GM18502 (cell line): ENCODE results near the gene MBOAT2.
"Not testable (repeated sequence)": the region's sequence is repeated elsewhere in the genome, so short reads cannot be mapped to it uniquely, and the experiment has no call there.

Source experiments
- ATAC-seq: cut with Tn5 transposase; IDR thresholded peaks from one replicate; pipeline ENCODE4 v1.9.1; 2021; ENCODE audit warnings: mild to moderate bottlenecking; ENCODE audit not compliant: unreplicated experiment, poor library complexity

Gene MBOAT2

GRCh38 chr2:8994386-8994785, 9.1 kb downstream of the MBOAT2 start:
- ATAC-seq = no peak

- no peak for ATAC-seq
Measured at GRCh38 chr2:8993902-8994278, 9.6 kb downstream of the MBOAT2 start.

- ATAC-seq = no peak
Measured at GRCh38 chr2:8993196-8993901, 10.1 kb downstream of the MBOAT2 start.

GRCh38 chr2:8992643-8993042, 10.8 kb downstream of the MBOAT2 start:
- ATAC-seq = no peak

- ATAC-seq = no peak
Measured at GRCh38 chr2:8989536-8990079, 13.9 kb downstream of the MBOAT2 start.

- ATAC-seq = no peak
Measured at GRCh38 chr2:8987410-8987809, 16.1 kb downstream of the MBOAT2 start.

- peak; percentile 61 for ATAC-seq
Measured at GRCh38 chr2:8986327-8986976, 17.0 kb downstream of the MBOAT2 start.

GRCh38 chr2:8985561-8986326, 17.7 kb downstream of the MBOAT2 start:
- no peak for ATAC-seq

GRCh38 chr2:8984855-8985254, 18.6 kb downstream of the MBOAT2 start:
- no peak for ATAC-seq

GRCh38 chr2:8984157-8984556, 19.3 kb downstream of the MBOAT2 start:
- no peak for ATAC-seq

GRCh38 chr2:8983571-8983970, 19.9 kb downstream of the MBOAT2 start:
- ATAC-seq = no peak

- ATAC-seq = no peak
Measured at GRCh38 chr2:8981876-8982275, 21.6 kb downstream of the MBOAT2 start.

GRCh38 chr2:8980096-8980495, 23.4 kb downstream of the MBOAT2 start:
- no peak for ATAC-seq

GRCh38 chr2:8977758-8978157, 25.7 kb downstream of the MBOAT2 start:
- ATAC-seq = no peak

- no peak for ATAC-seq
Measured at GRCh38 chr2:8976442-8977259, 26.8 kb downstream of the MBOAT2 start.

GRCh38 chr2:8974016-8974415, 29.5 kb downstream of the MBOAT2 start:
- no peak for ATAC-seq

- ATAC-seq = not testable (repeated sequence)
Measured at GRCh38 chr2:8973017-8973416, 30.5 kb downstream of the MBOAT2 start.

GRCh38 chr2:8972535-8972934, 30.9 kb downstream of the MBOAT2 start:
- ATAC-seq = not testable (repeated sequence)

- not testable (repeated sequence) for ATAC-seq
Measured at GRCh38 chr2:8969348-8969747, 34.1 kb downstream of the MBOAT2 start.
